ENCODE measurements around the gene XRN2. TPM values are rescaled to one million over a fixed set of nuclear protein-coding genes. Genes with fewer than 3 reads are reported as not detected.

XRN2 gene
- total RNA-seq, 5 donors from 2014 or later (not counting 1 experiment from before 2014, with no cell fraction given), result 46.3 to 62.0 (median 49.7) TPM

- peaks cover 32 to 39% of the 10 kb centered on the region in 2 donors for H3K27me3 Mint-ChIP-seq
- DNase-seq, result peak in 6 of 35 experiments; percentile 3 to 40 (median 5)
- Histone ChIP-seq H3K4me3 (ENCODE audit: control insufficient read depth in 1 of 2, extremely low read depth in 1 of 2, low read length in 1 of 2) (peak overlapping the region in 1 of 2 donors; percentile 26), H3K27me3 (replicated peaks in 1 of 2; ENCODE audit: control insufficient read depth in 2 of 2, extremely low read depth in 1 of 2, insufficient read depth in 2 of 2, low read length in 1 of 2) (peaks cover 20 to 27% of the 10 kb centered on the region in 2 experiments), H3K4me1 (ENCODE audit: control insufficient read depth in 1 of 2, extremely low read depth in 1 of 2, insufficient read depth in 2 of 2, low read length in 2 of 2) (peaks cover 7 to 14% of the 10 kb centered on the region in 2 experiments), H3K27ac (ENCODE audit: low read length) (no peak overlapping the region), H3K9me3 (no peaks in the 10 kb centered on the region), H3K36me3 (ENCODE audit: control insufficient read depth in 2 of 2, extremely low read depth in 1 of 2, insufficient read depth in 1 of 2, low read length in 1 of 2) (peaks cover 0 to 11% of the 10 kb centered on the region in 2 donors)
- WGBS (ENCODE audit: insufficient coverage), result 29% methylated on average over 58 of the region's 61 CpGs
- H3K4me1 Mint-ChIP-seq, result peaks cover 18 to 24% (median 24%) of the 10 kb centered on the region in 3 donors
- peaks cover 35% of the 10 kb centered on the region for H3K36me3 Mint-ChIP-seq
- ChIA-PET CTCF (interaction anchor here in 1 of 2 donors (0.5 kb wide), 1 partner anchor 9 kb away, joined by 3 read pairs; no protein-coding TSS in a partner anchor), POLR2A (no interaction called here)
- no peaks in the 10 kb centered on the region for H3K9me3 Mint-ChIP-seq
- no peak overlapping the region for H3K27ac Mint-ChIP-seq
- peak overlapping the region in 1 of 3 donors; percentile 30 for H3K4me3 Mint-ChIP-seq
- ATAC-seq (replicated peaks in 1 of 4), result peak in 1 of 4 experiments; percentile 19
These were observed 88.2 kb downstream of the XRN2 start for GRCh38 chr20:21391185-21391971.

- DNase-seq (no peak), ATAC-seq (replicated peaks in 1 of 4) (no peak)
- H3K4me1 Mint-ChIP-seq, result peaks cover 18 to 24% (median 24%) of the 10 kb centered on the region in 3 donors
- Histone ChIP-seq H3K9me3 (no peaks in the 10 kb centered on the region), H3K4me1 (ENCODE audit: control insufficient read depth in 1 of 2, extremely low read depth in 1 of 2, insufficient read depth in 2 of 2, low read length in 2 of 2) (peaks cover 7 to 14% of the 10 kb centered on the region in 2 experiments), H3K27me3 (replicated peaks in 1 of 2; ENCODE audit: control insufficient read depth in 2 of 2, extremely low read depth in 1 of 2, insufficient read depth in 2 of 2, low read length in 1 of 2) (peaks cover 20 to 27% of the 10 kb centered on the region in 2 experiments), H3K36me3 (ENCODE audit: control insufficient read depth in 2 of 2, extremely low read depth in 1 of 2, insufficient read depth in 1 of 2, low read length in 1 of 2) (peaks cover 0 to 5% of the 10 kb centered on the region in 2 donors), H3K4me3 (ENCODE audit: control insufficient read depth in 1 of 2, extremely low read depth in 1 of 2, low read length in 1 of 2) (peak overlapping the region in 1 of 2 donors; percentile 26), H3K27ac (ENCODE audit: low read length) (no peak overlapping the region)
- peaks cover 30% of the 10 kb centered on the region for H3K36me3 Mint-ChIP-seq
- H3K4me3 Mint-ChIP-seq, result peak overlapping the region in 1 of 3 donors; percentile 30
- H3K27me3 Mint-ChIP-seq, result peaks cover 32 to 39% of the 10 kb centered on the region in 2 donors
- POLR2A ChIA-PET, result no interaction called here
- H3K27ac Mint-ChIP-seq, result no peak overlapping the region
- no peaks in the 10 kb centered on the region for H3K9me3 Mint-ChIP-seq
- 21% methylated on average over 6 of the region's 10 CpGs for WGBS (ENCODE audit: insufficient coverage)
- CTCF ChIA-PET, result no interaction called here
These were observed 88.8 kb downstream of the XRN2 start for GRCh38 chr20:21391972-21392352.

- Mint-ChIP-seq H3K4me3 (no peak overlapping the region), H3K9me3 (no peaks in the 10 kb centered on the region), H3K4me1 (peaks cover 22 to 28% (median 24%) of the 10 kb centered on the region in 3 donors), H3K27ac (no peak overlapping the region), H3K27me3 (peaks cover 36 to 45% of the 10 kb centered on the region in 2 donors), H3K36me3 (peaks cover 19% of the 10 kb centered on the region)
- peaks cover 30 to 33% of the 10 kb centered on the region in 2 experiments for H3K27me3 ChIP-seq (replicated peaks in 1 of 2; ENCODE audit: control insufficient read depth in 2 of 2, extremely low read depth in 1 of 2, insufficient read depth in 2 of 2, low read length in 1 of 2)
- no peak overlapping the region for H3K27ac ChIP-seq (ENCODE audit: low read length)
- peaks cover 7 to 22% of the 10 kb centered on the region in 2 experiments for H3K4me1 ChIP-seq (ENCODE audit: control insufficient read depth in 1 of 2, extremely low read depth in 1 of 2, insufficient read depth in 2 of 2, low read length in 2 of 2)
- ATAC-seq (replicated peaks in 1 of 4) (no peak), DNase-seq (no peak)
- no CpG with 5 or more reads among the region's 4 CpGs for WGBS (ENCODE audit: insufficient coverage)
- H3K36me3 ChIP-seq (ENCODE audit: control insufficient read depth in 2 of 2, extremely low read depth in 1 of 2, insufficient read depth in 1 of 2, low read length in 1 of 2), result no peaks in the 10 kb centered on the region
- no peaks in the 10 kb centered on the region for H3K9me3 ChIP-seq
- ChIA-PET CTCF (interaction anchor here in 1 of 2 donors (0.9 kb wide), 1 partner anchor 157 kb away, joined by 3 read pairs; no protein-coding TSS in a partner anchor), POLR2A (interaction anchor here in 1 of 2 donors (0.6 kb wide), 1 partner anchor 339 kb away, joined by 3 read pairs; no protein-coding TSS in a partner anchor)
- H3K4me3 ChIP-seq (ENCODE audit: control insufficient read depth in 1 of 2, extremely low read depth in 1 of 2, low read length in 1 of 2), result no peak overlapping the region
These were observed 90.0 kb downstream of the XRN2 start for GRCh38 chr20:21393166-21393565.

- ChIA-PET POLR2A (interaction anchor here in 1 of 2 donors (0.6 kb wide), 1 partner anchor 340 kb away, joined by 3 read pairs; no protein-coding TSS in a partner anchor), CTCF (interaction anchor here (0.9 to 1.6 kb wide), 2 partner anchors 158 kb away, joined by 3 read pairs; no protein-coding TSS in a partner anchor)
- H3K4me1 ChIP-seq (ENCODE audit: control insufficient read depth in 1 of 2, extremely low read depth in 1 of 2, insufficient read depth in 2 of 2, low read length in 2 of 2), result peaks cover 7 to 22% of the 10 kb centered on the region in 2 experiments
- peaks cover 30 to 41% of the 10 kb centered on the region in 2 experiments for H3K27me3 ChIP-seq (replicated peaks in 1 of 2; ENCODE audit: control insufficient read depth in 2 of 2, extremely low read depth in 1 of 2, insufficient read depth in 2 of 2, low read length in 1 of 2)
- Mint-ChIP-seq H3K36me3 (peaks cover 17% of the 10 kb centered on the region), H3K27me3 (peaks cover 44 to 53% of the 10 kb centered on the region in 2 donors), H3K4me1 (peaks cover 22 to 28% (median 24%) of the 10 kb centered on the region in 3 donors), H3K9me3 (peaks cover 0 to 7% (median 5%) of the 10 kb centered on the region in 3 donors), H3K4me3 (no peak overlapping the region), H3K27ac (no peak overlapping the region)
- no peak overlapping the region for H3K4me3 ChIP-seq (ENCODE audit: control insufficient read depth in 1 of 2, extremely low read depth in 1 of 2, low read length in 1 of 2)
- ATAC-seq (replicated peaks in 1 of 4) (no peak), DNase-seq (no peak)
- no peaks in the 10 kb centered on the region for H3K9me3 ChIP-seq
- no peaks in the 10 kb centered on the region for H3K36me3 ChIP-seq (ENCODE audit: control insufficient read depth in 2 of 2, extremely low read depth in 1 of 2, insufficient read depth in 1 of 2, low read length in 1 of 2)
- whole genome bisulfite sequencing (ENCODE audit: insufficient coverage), result no CpG with 5 or more reads among the region's 4 CpGs
- no peak overlapping the region for H3K27ac ChIP-seq (ENCODE audit: low read length)
These were observed 90.8 kb downstream of the XRN2 start for GRCh38 chr20:21393816-21394519.

DNA sequence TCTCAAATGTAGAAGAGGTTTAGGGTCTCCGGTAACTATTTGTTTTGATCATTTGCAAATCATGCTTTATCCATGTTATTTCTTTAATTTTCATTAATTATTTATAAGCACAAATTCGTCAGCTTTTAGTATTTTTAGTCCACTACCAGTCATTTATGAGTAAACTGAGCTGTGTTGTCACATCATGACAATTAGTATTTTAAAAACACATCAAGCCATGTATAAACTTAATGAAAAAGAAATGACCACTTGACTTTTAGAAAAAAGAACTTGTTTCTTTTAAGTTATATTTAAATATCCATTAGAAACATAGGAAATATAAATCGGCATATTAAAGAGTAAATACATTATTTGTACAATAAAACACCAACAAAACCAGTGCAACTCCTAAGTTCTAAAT lies 91.4 kb downstream of the XRN2 start:
- peaks cover 7 to 22% of the 10 kb centered on the region in 2 experiments for H3K4me1 ChIP-seq (ENCODE audit: control insufficient read depth in 1 of 2, extremely low read depth in 1 of 2, insufficient read depth in 2 of 2, low read length in 2 of 2)
- H3K27me3 Mint-ChIP-seq, result peaks cover 48 to 59% of the 10 kb centered on the region in 2 donors
- peaks cover 22 to 28% (median 24%) of the 10 kb centered on the region in 3 donors for H3K4me1 Mint-ChIP-seq
- H3K9me3 ChIP-seq, result no peaks in the 10 kb centered on the region
- POLR2A ChIA-PET, result no interaction called here
- peaks cover 14% of the 10 kb centered on the region for H3K36me3 Mint-ChIP-seq
- no peak overlapping the region for H3K27ac ChIP-seq (ENCODE audit: low read length)
- ATAC-seq (replicated peaks in 1 of 4) (no peak), DNase-seq (no peak)
- WGBS (ENCODE audit: insufficient coverage), result no CpG with 5 or more reads among the region's 3 CpGs
- H3K4me3 ChIP-seq (ENCODE audit: control insufficient read depth in 1 of 2, extremely low read depth in 1 of 2, low read length in 1 of 2), result no peak overlapping the region
- CTCF ChIA-PET, result interaction anchor here (0.6 to 1.6 kb wide), 3 partner anchors 159 to 344 kb away, joined by 3 to 10 read pairs (median 6); no protein-coding TSS in a partner anchor
- H3K4me3 Mint-ChIP-seq, result no peak overlapping the region
- no peaks in the 10 kb centered on the region for H3K36me3 ChIP-seq (ENCODE audit: control insufficient read depth in 2 of 2, extremely low read depth in 1 of 2, insufficient read depth in 1 of 2, low read length in 1 of 2)
- H3K9me3 Mint-ChIP-seq, result peaks cover 0 to 12% (median 5%) of the 10 kb centered on the region in 3 donors
- H3K27me3 ChIP-seq (replicated peaks in 1 of 2; ENCODE audit: control insufficient read depth in 2 of 2, extremely low read depth in 1 of 2, insufficient read depth in 2 of 2, low read length in 1 of 2), result peaks cover 30 to 45% of the 10 kb centered on the region in 2 experiments
- no peak overlapping the region for H3K27ac Mint-ChIP-seq

All from T-cell (primary cell).